ENCODE results near the gene TDRD3. TPM values are rescaled to one million over a fixed set of nuclear protein-coding genes. Genes with fewer than 3 reads are reported as not detected.

The TDRD3 gene
- total and polyA plus RNA-seq, 2 experiments from 2014 or later, result 13.1 to 13.3 TPM

Small RNA genes within 50 kb of the gene (small RNA-seq; reads per million reads assigned to genes)
- not detected for gene RNA5SP31 (ENCODE audit: low replicate concordance)

Other genes with a start within 250 kb of the TDRD3 start
- gene DIAPH3, start 233.3 kb upstream of the TDRD3 start, total RNA-seq (2014; rRNA removed; shearing (Covaris generic)), result 19.5 and 23.4 TPM in 2 replicates
- gene DIAPH3, start 233.3 kb upstream of the TDRD3 start, polyA plus RNA-seq (2016; fragmentation: Nextera tagmentation; extraction: Ambion mirVana), result 23.1 and 30.2 TPM in 2 replicates

Measured in GM23338 (cell line).